ENCODE data around the gene WNT5B. TPM values are rescaled to one million over a fixed set of nuclear protein-coding genes. Genes with fewer than 3 reads are reported as not detected.

WNT5B gene
- total and polyA plus RNA-seq, 2 of the 8 experiments (the other 6 are each of a cell fraction or from before 2014, with no cell fraction given) = 0.91 to 1.2 TPM

DNA sequence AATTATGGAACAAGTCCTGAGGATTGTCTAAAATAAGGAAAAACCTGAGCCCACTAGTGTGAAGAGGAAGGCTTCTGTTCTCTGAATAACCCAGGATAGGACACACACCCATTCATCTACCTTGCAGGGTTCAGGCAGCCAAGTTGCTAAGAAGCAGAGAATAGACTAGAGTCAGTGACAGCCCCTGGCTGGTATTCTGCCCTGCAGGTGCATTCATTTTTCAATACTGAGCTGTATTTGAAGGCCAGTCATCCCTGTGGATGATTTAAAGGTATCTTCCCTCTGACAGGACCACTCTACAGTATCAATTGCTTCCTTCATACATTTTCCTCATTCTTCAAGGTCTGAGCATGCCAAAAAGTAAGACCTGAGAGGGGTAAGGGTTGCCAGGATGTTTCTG lies 22.9 kb downstream of the WNT5B start:
- Histone ChIP-seq H3K9ac (replicated peaks in 1 of 4; ENCODE audit: extremely low read depth in 1 of 4, low read depth in 3 of 4, low read length in 3 of 4) (no peak overlapping the region), H2BK120ac (replicated peaks; ENCODE audit: low read depth, low read length) (no peak overlapping the region), H3K4me1 (replicated peaks in 1 of 4; ENCODE audit: control insufficient read depth in 3 of 4, insufficient read depth in 4 of 4, low read length in 3 of 4) (peaks cover 0 to 3% (median 0%) of the 10 kb centered on the region in 4 experiments; a peak in 1 of 7 replicates), H3K79me2 (ENCODE audit: control insufficient read depth in 1 of 2, insufficient read depth in 2 of 2, low read length in 2 of 2) (no peaks in the 10 kb centered on the region), H3K4me3 (ENCODE audit: extremely low read depth in 1 of 4, insufficient read depth in 2 of 4, low read depth in 3 of 4, low read length in 4 of 4) (no peak overlapping the region), H4K8ac (ENCODE audit: extremely low read depth, insufficient read depth, low read length) (no peak overlapping the region), H3K14ac (ENCODE audit: insufficient read length) (no peak overlapping the region), H4K91ac (replicated peaks; ENCODE audit: insufficient read length, low read length) (no peak overlapping the region), H2AK5ac (ENCODE audit: low read depth, low read length) (no peak overlapping the region), H3K4me2 (ENCODE audit: insufficient read depth in 1 of 2, low read depth in 2 of 2, low read length in 2 of 2) (no peak overlapping the region), H3K79me1 (ENCODE audit: low read depth, low read length) (no peaks in the 10 kb centered on the region), H3K9me3 (ENCODE audit: insufficient read depth in 2 of 2, low read depth in 1 of 2, low read length in 1 of 2) (no peaks in the 10 kb centered on the region), H2AFZ (ENCODE audit: low read length) (no peak overlapping the region), H4K5ac (ENCODE audit: insufficient read length, low read depth, low read length) (no peak overlapping the region), H3K18ac (ENCODE audit: extremely low read depth, low read length) (no peak overlapping the region), H2BK12ac (ENCODE audit: low read depth, low read length) (no peak overlapping the region), H3K4ac (replicated peaks; ENCODE audit: insufficient read length, low read depth, low read length) (no peak overlapping the region), H4K20me1 (replicated peaks in 1 of 2; ENCODE audit: control insufficient read depth in 1 of 2, insufficient read depth in 2 of 2, low read length in 2 of 2) (no peaks in the 10 kb centered on the region), H3K27me3 (replicated peaks in 1 of 4; ENCODE audit: control insufficient read depth in 3 of 4, extremely low read depth in 1 of 4, insufficient read depth in 3 of 4, low read length in 3 of 4) (0 out of 7 replicates have a peak, but pooled peaks cover 0 to 1% (median 0%) of the 10 kb centered on the region in 4 experiments), H3K36me3 (ENCODE audit: control insufficient read depth in 2 of 4, insufficient read depth in 4 of 4, low read length in 3 of 4) (no peaks in the 10 kb centered on the region), H2BK15ac (ENCODE audit: low read length) (no peak overlapping the region), H2BK5ac (ENCODE audit: low read depth, low read length) (no peak overlapping the region), H3K56ac (replicated peaks; ENCODE audit: insufficient read length, low read depth, low read length) (no peak overlapping the region), H3K27ac (ENCODE audit: low read depth, low read length) (no peak overlapping the region), H3K23me2 (ENCODE audit: low read depth, low read length) (peaks cover 2% of the 10 kb centered on the region; the same call in 1 of the 2 replicates), H2BK20ac (ENCODE audit: low read length) (no peak overlapping the region), H3K23ac (ENCODE audit: insufficient read length) (no peak overlapping the region)
- CTCF ChIA-PET (ENCODE audit: partially characterized antibody) = interaction anchor here (0.8 to 18.8 kb wide), 13 partner anchors 8 to 288 kb away, joined by 3 to 265 read pairs (median 8); no protein-coding TSS in a partner anchor
- FAIRE-seq = no peak
- no peak for TF ChIP-seq RFX5 (IDR thresholded peaks at IDR 0.05; ENCODE audit: borderline replicate concordance, low read depth, low read length)
- no peak for TF ChIP-seq NRF1 (IDR thresholded peaks at IDR 0.05; ENCODE audit: low read depth, low read length)
- no peak for TF ChIP-seq GABPA (IDR thresholded peaks at IDR 0.05; ENCODE audit: borderline replicate concordance, insufficient read depth, low read length)
- TF ChIP-seq KDM1A (IDR thresholded peaks at IDR 0.05; ENCODE audit: borderline replicate concordance, low read length) = no peak
- POLR2A ChIA-PET (ENCODE audit: partially characterized antibody) = interaction anchor here (1.5 to 2.2 kb wide), 2 partner anchors 21 to 139 kb away, joined by 3 to 8 read pairs; no protein-coding TSS in a partner anchor
- DNase-seq (ENCODE audit: low read depth in 1 of 2, low spot score in 2 of 2) = no peak

All from H1 (cell line).